ENCODE data around the gene IPCEF1.

- TF ChIP-seq CTCF (conservative IDR thresholded peaks at IDR 0.05; ENCODE audit: low read length) (no peak), EZH2phosphoT487 (IDR thresholded peaks at IDR 0.05; ENCODE audit: borderline replicate concordance) (no peak)
These were observed 124.3 kb downstream of the IPCEF1 start for GRCh38 chr6:154232013-154232910.
